Lower lobe of right lung (tissue), 2 donors: Measurements from ENCODE around the gene RGMB. TPM values are rescaled to one million over a fixed set of nuclear protein-coding genes. Genes with fewer than 3 reads are reported as not detected.

Experiments used
- ATAC-seq, 2 donors: fragments of 200-7000 bp; cut with Tn5 transposase; one replicate each; pipeline ENCODE4 v1.9.1; 2020 to 2022; ENCODE audit warnings: mild to moderate bottlenecking in 2 of 2, moderate library complexity in 2 of 2
- DNase-seq: peaks from one replicate; pipeline ENCODE4 v3.0.0-alpha.2; 2020
- H3K27ac ChIP-seq: fragments of 200-600 bp; one replicate; pipeline ENCODE4 v1.8.0; 2022
- H3K27me3 ChIP-seq: fragments of 200-600 bp; one replicate; pipeline ENCODE4 v1.8.0; 2022; ENCODE audit warnings: low read depth
- H3K36me3 ChIP-seq: fragments of 200-600 bp; one replicate; pipeline ENCODE4 v1.8.0; 2022; ENCODE audit warnings: mild to moderate bottlenecking
- H3K4me1 ChIP-seq: fragments of 200-600 bp; one replicate; pipeline ENCODE4 v1.8.0; 2022
- H3K4me3 ChIP-seq: fragments of 200-600 bp; one replicate; pipeline ENCODE4 v1.8.0; 2022; ENCODE audit warnings: mild to moderate bottlenecking
- H3K9me3 ChIP-seq: fragments of 200-600 bp; one replicate; pipeline ENCODE4 v1.8.0; 2022
- intact Hi-C: fragments of 100-400 bp; cut with DNase I; formaldehyde crosslinking; loops from one replicate; pipeline ENCODE4 v1.11.0; 2022
- total RNA-seq: library from RNA; stranded (reverse); fragmentation: NEBNext Ultra II Directional; extraction: Animal tissue kit (Norgen Biotek cat#: 25700); gene quantifications from one replicate; pipeline ENCODE4 v1.2.1, GENCODE V29; 2021
- TF ChIP-seq, protein P1 (sequence below): fragments of 200-600 bp; IDR thresholded peaks from one replicate; pipeline ENCODE4 v1.8.0; 2022; ENCODE audit warnings: antibody characterized with exemption, mild to moderate bottlenecking
- donor health status: DM: no; HTN: yes; CAD: no; lungs with severe emphysema.

Gene RGMB
- total RNA-seq, 1 donor from 2014 or later = 22.9 TPM

DNA sequence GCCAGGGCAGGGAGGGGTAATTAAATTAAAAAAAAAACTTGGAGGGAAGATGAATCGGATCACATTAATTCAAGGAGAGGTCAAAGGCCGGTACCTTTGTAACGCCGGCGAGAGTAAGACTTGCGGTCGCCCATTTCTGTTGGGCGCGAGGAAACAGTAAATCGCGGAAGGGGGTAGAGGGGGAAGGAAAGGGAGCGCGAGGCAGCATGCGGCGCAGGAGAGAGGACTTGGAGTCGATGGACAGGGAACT lies 324 bp upstream of the RGMB start:
- Histone ChIP-seq H3K4me3 (peak overlapping the region; percentile 92), H3K27me3 (peaks cover 6% of the 10 kb centered on the region), H3K4me1 (peaks cover 64% of the 10 kb centered on the region), H3K36me3 (no peaks in the 10 kb centered on the region), H3K9me3 (no peaks in the 10 kb centered on the region), H3K27ac (peak overlapping the region; percentile 98)
- DNase-seq = no peak
- intact Hi-C loops = no loop called here
- ATAC-seq = no peak
- TF ChIP-seq, protein P1, sequence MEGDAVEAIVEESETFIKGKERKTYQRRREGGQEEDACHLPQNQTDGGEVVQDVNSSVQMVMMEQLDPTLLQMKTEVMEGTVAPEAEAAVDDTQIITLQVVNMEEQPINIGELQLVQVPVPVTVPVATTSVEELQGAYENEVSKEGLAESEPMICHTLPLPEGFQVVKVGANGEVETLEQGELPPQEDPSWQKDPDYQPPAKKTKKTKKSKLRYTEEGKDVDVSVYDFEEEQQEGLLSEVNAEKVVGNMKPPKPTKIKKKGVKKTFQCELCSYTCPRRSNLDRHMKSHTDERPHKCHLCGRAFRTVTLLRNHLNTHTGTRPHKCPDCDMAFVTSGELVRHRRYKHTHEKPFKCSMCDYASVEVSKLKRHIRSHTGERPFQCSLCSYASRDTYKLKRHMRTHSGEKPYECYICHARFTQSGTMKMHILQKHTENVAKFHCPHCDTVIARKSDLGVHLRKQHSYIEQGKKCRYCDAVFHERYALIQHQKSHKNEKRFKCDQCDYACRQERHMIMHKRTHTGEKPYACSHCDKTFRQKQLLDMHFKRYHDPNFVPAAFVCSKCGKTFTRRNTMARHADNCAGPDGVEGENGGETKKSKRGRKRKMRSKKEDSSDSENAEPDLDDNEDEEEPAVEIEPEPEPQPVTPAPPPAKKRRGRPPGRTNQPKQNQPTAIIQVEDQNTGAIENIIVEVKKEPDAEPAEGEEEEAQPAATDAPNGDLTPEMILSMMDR = no peak

DNA sequence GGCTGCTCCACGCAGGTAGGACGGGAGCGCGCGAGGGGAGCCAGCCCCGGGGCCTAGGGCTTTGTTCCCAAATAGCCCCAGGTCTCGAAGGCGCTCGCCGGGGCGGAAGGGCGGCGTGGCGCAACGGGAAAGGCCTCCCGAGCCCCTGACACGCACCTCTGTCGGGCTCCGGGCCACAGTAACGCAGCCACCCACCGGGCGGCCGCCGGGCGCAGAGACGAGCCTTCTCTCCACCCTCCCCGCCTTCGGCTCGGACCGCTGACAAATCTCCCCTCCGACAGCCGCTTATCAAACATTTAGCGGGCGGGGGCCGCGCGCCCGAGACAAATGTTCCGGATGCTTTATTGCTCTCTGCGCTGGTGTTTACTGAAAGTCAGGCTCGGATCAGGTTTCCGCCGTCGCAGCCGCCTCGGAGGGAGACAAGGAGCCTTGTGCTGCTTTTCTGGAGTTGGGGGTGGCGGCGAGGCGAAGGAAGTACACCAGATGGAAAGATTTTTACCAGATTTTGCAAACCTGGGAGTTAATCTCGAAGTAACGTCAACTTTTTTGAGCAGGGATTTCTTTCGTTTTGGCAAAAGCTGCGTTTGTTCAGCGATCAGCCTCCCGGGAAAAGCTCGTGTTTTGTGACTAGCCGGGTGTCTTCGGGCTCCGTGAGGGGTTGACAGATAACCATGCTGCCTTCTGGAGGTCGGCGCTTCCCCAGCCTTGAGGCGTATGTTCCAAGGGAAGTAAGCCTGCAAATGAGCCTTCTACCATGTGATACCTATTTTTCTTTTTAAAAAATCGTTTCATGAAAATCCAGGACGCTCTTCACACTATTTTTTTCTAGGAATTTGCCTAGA lies 950 bp downstream of the RGMB start:
- Histone ChIP-seq H3K9me3 (no peaks in the 10 kb centered on the region), H3K36me3 (no peaks in the 10 kb centered on the region), H3K4me3 (peak overlapping the region; percentile 92), H3K27ac (peak overlapping the region; percentile 98), H3K4me1 (peaks cover 58% of the 10 kb centered on the region), H3K27me3 (peaks cover 6% of the 10 kb centered on the region)
- ATAC-seq (peak; percentile 34 to 46), DNase-seq (peak; percentile 81)
- intact Hi-C loops = no loop called here
- TF ChIP-seq, protein P1 = no peak

DNA sequence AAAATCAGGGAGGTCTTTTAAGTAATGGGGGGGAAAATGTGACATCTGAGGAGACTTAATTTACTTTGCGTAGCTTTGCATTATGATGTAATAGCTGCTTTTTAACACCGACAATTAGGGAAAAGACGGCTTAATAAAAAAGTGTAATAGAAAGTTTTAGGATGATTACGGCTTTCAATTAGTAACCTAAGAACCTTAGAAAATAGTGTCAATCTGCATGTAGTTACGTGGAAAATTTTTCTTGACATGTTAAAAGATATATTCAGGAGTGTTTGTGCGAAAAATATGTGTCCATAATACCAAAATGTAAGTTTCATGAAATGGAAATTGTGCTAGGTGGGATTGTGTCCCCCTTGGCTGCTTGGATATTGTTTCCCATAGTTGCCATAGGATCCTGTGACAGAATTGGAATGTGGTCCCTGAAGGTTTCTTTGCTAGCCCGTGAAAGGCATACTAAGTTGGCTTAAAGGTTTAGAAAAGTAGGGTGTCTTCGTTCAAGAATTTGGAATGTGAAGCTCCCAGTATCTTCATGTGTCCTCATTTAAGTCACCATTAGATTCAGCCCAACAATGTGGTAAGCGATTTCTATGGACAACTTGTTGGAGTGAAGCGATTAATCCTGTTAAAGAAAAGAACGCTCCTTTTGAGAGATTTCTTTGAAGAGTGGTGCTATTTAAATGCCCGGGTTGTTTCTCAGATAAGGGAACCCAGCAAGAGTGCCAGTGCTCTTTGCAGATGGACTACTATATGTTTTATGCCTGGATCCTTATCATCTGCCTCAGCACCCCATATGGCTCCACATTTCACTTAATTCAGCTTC lies 2.0 kb downstream of the RGMB start:
- Histone ChIP-seq H3K27me3 (peaks cover under 1% of the 10 kb centered on the region), H3K36me3 (peaks cover 10% of the 10 kb centered on the region), H3K4me3 (peak overlapping the region; percentile 92), H3K27ac (peak overlapping the region; percentile 98), H3K4me1 (peaks cover 56% of the 10 kb centered on the region), H3K9me3 (no peaks in the 10 kb centered on the region)
- DNase-seq = no peak
- intact Hi-C loops = no loop called here
- TF ChIP-seq, protein P1 = no peak
- no peak for ATAC-seq

DNA sequence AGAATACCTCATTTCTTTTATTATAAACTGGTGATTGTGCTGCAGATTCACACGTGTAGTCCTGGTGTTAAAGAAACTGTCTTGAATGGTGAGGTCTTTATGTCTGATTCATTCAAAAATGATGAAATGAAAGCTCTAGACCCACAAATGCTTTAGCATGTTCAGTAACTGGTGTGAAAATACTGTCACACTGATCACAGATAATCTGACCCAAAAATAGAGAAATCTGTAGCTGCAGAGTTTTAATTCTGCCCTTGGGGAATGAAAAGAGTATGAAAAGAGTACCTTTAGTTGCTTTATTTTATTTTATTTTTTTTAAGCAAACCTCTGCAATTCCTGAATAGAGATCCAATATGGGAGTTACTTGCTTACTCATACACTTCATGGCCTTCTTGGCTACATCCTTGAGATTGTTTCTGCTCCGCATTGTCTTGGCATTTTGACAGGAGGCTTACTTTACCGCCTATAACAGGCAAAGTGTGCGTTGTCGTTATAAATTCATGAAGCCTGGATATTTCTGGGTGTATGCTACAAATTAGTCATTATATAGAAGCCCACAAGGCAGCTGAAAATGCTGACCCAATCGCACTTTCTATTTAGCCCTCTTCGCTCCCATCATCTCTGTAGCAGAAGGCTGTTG lies 2.7 kb downstream of the RGMB start:
- TF ChIP-seq, protein P1 = no peak
- ATAC-seq (no peak), DNase-seq (no peak)
- Histone ChIP-seq H3K4me1 (peaks cover 54% of the 10 kb centered on the region), H3K4me3 (peak overlapping the region; percentile 92), H3K36me3 (peaks cover 16% of the 10 kb centered on the region), H3K27ac (no peak overlapping the region), H3K9me3 (no peaks in the 10 kb centered on the region), H3K27me3 (no peaks in the 10 kb centered on the region)
- intact Hi-C loops = no loop called here

DNA sequence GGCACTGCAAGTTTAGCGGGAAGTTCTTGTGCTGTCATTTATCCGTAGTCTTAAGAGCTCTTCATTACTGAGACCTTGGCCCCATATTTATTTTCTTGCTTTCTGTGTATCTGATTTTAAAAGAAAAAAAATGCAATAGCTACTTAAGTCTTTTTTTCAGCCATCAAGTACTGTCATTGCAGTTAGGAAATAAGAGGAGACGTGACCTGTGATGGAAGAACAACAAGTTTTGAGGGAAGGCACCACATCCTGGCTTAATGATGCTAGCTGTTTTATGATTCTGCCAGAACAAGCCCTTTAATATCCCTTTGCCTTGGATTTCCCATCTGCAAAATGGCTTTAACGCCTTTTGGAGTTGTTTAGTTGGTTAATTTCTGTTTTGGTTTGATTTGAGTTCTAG lies 3.8 kb downstream of the RGMB start:
- H3K4me3 ChIP-seq = no peak overlapping the region
- ATAC-seq (no peak), DNase-seq (no peak)
- H3K9me3 ChIP-seq = no peaks in the 10 kb centered on the region
- TF ChIP-seq, protein P1 = no peak
- no peak overlapping the region for H3K27ac ChIP-seq
- H3K36me3 ChIP-seq = peaks cover 22% of the 10 kb centered on the region
- no peaks in the 10 kb centered on the region for H3K27me3 ChIP-seq
- intact Hi-C loops = no loop called here
- peaks cover 43% of the 10 kb centered on the region for H3K4me1 ChIP-seq
